Right ventricle myocardium inferior (tissue), 1 donor: ENCODE results near the gene VEGFB. TPM values are rescaled to one million over a fixed set of nuclear protein-coding genes. Genes with fewer than 3 reads are reported as not detected.
"Not testable (repeated sequence)": the region's sequence is repeated elsewhere in the genome, so short reads cannot be mapped to it uniquely, and the experiment has no call there.

Experiments
- ATAC-seq: fragments of 200-7000 bp; cut with Tn5 transposase; one replicate; pipeline ENCODE4 v1.9.1; 2020; ENCODE audit warnings: mild to moderate bottlenecking, moderate library complexity
- DNase-seq: peaks from one replicate; pipeline ENCODE4 v3.0.0; 2021; ENCODE audit errors: missing footprints
- intact Hi-C: fragments of 100-400 bp; cut with DNase I; formaldehyde crosslinking; loops from one replicate; pipeline ENCODE4 v1.11.0; 2022
- total RNA-seq: library from RNA; stranded (reverse); fragmentation: NEBNext Ultra II Directional; extraction: Animal tissue kit (Norgen Biotek cat#: 25700); gene quantifications from one replicate; pipeline ENCODE4 v1.2.1, GENCODE V29; 2021
- donor health status: DM: no; HTN: yes; CAD: no; lungs with severe emphysema.

VEGFB gene
- total RNA-seq, 1 donor from 2014 or later, result 272 TPM

DNA sequence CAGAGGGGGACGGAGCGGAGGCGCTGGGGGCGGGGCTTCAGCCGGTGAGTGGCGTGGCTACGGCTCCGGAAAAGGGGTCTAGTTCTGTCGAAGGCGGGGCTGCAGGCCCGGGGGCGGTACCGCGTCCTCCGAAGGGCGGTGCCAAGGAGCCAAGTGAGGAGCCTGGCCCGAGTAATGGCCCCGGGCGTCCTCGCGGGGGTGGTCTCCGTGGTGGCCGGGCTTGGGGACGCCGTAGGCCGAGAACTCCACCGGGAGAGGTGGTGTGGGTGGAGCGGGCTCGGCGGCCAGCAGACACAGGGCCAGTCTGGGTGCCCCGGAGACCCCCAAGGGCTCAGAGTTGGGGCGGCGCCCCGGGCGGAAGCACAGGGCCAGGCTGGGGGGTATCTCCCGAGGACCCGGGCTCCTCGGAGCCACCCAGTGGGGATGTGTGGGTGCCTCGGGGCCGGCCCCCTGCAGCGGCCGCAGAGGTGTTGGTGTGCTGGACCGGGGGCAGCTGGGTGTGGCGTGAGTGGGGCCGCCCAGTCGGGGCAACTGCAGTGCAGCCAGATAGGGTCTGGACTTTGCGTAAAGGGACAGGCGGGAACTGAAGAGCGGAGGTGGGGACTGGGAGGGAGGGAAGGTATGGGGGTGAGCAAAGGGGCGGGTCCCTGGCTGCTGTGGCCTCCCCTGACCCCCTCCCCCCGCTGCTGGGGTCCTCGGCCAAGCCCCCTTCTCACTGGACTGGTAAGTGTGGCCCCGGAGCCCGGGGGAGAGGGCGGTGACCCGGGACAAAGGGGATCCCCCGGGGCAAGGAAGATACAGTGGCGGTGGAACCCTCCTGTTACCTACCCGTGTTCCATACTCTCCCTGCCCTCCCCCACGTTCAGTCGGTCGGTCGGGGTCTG lies 7.3 kb downstream of the VEGFB start:
- peak; percentile 4 for ATAC-seq
- DNase-seq, result no peak
- intact Hi-C loops, result loop anchor here (2.0 kb wide), 1 partner anchor 63 kb away; the partner anchor contains the start of gene ESRRA

DNA sequence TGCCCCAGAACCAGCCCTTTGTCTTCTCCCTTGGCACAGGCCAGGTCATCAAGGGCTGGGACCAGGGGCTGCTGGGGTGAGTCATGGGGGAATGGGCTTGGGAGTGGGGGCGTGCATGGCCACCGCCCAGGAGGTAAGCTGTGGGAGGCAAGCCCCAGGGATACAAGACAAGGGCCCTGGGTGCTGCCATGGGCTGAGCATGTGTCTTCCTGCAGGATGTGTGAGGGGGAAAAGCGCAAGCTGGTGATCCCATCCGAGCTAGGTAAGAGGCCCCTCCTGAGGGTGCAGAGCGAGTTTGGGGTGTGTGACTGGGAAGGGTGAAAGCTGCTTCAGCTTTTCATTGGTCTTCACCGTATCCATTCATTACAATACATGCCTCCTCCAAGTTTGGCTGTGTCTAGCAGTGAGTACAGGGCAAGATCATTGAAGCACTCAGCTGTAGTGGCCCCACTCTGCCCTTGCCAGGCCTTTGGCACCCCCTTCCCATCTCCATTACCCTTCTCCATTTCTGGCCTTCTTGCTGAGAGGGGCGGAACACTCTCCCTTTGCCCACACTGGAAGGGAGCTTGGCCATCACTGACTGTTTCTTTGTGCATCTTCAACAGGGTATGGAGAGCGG lies 9.0 kb downstream of the VEGFB start:
- DNase-seq (no peak), ATAC-seq (no peak)
- intact Hi-C loops, result no loop called here

DNA sequence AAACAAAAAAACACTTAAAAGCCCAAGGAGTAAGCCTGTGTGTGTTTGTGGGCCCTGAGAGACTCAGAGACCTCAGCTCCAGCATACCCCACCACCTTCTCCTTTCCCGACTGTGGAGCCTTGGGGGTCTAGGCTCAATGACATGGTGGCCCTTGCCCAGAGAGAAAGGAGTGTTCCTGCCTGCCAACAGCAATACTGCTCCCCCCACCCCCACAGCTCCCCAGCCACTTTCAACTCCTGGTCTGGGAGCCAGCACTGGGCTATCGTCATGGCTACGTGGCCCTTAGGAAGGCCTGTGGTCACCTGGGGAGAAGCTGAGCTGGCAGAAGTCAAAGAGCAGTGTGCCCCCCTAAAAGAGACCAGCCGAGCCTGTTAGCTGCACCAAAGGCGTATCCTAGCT lies 9.7 kb downstream of the VEGFB start:
- DNase-seq (no peak), ATAC-seq (no peak)
- intact Hi-C loops, result no loop called here

DNA sequence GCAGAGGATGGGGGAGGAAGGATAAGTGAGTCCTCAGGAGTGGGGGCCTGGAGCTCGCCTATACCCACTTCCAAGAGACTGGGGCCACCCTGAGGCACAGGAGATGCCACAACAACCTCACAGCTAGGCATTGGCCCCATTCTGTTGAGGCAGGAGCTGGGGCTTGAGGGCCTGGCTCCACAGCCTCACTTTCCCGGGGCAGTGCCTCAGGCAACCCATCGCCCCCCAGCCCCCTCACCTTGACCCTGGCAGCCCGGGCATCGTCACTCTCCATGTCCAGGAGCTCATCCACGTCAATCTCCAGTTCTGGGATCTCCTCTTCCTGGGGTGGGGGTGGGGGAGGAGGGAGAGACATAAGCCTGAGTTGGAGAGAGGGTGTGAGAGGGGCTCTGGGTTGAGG lies 10.6 kb downstream of the VEGFB start:
- intact Hi-C loops, result no loop called here
- DNase-seq, result no peak
- no peak for ATAC-seq

DNA sequence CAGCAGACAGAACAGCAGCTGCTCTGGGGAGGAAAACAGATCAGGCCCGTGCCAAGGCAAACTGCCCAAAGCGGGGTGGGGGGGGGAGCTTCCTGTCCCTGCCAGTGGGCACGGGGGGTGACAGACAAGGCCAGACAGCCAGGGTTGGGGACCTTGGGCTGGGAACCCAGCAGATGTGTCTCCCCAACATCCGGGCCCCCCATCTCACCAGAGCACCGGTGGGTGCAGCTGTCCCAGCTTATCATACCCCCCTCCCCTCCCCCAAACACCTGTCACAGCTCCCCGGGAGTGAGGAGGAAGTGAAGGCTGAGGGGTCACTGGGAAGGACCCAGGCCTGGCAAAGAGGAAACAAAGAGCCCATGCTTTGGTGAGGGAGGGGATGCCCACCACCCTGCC lies 11.0 kb downstream of the VEGFB start:
- intact Hi-C loops, result no loop called here
- no peak for ATAC-seq
- no peak for DNase-seq

DNA sequence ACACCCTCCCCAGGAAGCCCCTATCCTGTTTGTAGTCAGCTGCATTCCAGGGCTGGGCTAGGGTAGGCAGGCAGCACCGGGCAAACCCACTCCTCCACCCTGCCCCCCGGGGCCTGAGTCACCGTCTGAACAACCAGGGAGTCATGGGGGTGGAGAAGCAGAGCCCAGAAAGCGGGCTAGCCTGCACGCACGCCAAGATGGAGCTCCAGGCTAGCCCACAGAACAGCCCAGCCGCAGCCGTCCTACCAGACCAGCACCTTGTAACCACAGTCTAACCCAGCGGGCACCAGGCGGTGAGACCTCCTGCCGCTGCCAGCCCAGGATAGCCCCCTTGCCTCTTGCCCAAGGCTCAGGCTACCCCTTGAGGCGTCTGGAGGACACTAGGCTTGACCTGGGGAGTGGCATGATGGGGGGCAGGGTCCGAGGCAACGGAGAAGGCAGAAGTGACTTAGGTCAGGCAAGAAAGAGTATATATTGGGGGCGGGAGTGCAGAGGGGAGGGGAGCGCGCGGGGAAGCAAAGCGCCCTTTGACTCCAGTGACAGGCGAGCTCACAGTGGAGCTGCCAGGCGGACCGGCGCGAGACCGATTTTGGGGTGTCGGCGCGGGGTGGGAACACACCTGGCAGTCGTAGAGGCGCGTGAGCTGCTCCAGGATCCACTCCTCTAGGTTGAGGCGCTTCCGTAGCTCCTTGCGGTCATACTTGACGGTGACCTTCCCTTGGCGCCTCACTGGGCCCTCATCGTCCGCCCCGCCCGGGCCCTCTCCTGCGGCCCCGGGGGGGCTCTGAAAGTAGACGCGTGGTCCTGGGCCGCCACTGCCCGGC lies 11.6 kb downstream of the VEGFB start:
- no peak for ATAC-seq
- intact Hi-C loops, result no loop called here

DNA sequence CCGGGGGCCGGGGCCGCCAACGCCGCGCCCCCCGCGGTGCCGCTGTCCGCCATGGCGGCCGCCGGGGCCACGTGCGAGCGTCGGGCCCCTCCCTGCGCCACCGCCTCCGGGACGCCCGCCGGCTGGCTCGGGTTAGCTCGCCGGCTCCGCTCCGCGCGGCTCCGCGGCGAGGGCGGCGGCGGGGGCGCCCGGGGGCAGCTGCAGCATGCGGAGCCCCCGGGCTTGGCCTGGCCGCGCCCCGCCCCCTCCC lies 12.2 kb downstream of the VEGFB start:
- DNase-seq, ATAC-seq, intact Hi-C loops: not testable (repeated sequence)

More for the DNA sequence above, 11.6 kb downstream of the VEGFB start:
- DNase-seq, result peak; percentile 83

DNA sequence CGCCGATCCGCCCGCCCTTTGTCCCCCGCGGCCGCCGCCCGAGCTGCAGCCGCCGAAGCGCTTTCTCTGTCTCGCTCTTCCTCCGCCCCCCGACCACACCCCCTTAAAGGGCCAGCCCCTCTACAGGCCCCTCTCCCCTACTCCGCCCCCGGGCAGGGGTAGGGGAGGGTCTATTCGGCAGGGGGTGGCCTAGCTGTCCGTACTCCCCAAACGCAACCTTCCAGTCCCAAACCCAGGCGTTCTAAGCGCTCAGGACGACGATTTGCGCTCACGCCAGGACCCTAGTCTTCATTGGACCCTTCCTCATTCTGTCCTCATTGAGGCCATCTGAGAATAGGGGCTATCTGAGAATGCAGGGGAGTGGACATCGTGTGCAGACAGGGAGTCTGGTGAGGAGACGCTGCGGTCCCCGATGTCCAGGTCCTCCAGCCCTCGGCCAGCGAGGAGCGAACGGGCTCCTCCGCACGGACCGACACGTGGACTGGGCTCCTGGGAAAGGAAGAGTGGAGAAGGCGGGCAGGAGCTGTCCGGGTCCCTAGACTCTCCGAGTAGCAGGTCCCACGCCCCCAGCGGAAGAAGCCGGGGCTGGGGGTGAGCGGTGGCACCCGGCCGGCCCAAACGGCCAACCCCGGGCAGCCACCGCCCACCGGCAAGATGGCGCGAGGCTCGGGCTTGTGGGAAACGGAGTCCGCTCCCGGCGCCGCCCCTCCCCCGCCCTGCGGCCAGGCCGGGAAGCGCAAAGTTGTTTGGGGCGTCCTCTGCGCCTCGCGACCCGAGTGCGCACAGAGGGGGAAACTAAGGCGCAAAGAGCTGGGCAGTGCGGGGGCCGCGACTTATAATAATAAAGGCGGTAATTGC lies 12.7 kb downstream of the VEGFB start, which contains the start of gene PPP1R14B:
PPP1R14B (minus strand) TSS at position 73 of the 858 bp plus-strand sequence. CDS start 270 bp downstream, outside the sequence.
- DNase-seq (peak; percentile 95), ATAC-seq (peak; percentile 73)
- intact Hi-C loops, result no loop called here

DNA sequence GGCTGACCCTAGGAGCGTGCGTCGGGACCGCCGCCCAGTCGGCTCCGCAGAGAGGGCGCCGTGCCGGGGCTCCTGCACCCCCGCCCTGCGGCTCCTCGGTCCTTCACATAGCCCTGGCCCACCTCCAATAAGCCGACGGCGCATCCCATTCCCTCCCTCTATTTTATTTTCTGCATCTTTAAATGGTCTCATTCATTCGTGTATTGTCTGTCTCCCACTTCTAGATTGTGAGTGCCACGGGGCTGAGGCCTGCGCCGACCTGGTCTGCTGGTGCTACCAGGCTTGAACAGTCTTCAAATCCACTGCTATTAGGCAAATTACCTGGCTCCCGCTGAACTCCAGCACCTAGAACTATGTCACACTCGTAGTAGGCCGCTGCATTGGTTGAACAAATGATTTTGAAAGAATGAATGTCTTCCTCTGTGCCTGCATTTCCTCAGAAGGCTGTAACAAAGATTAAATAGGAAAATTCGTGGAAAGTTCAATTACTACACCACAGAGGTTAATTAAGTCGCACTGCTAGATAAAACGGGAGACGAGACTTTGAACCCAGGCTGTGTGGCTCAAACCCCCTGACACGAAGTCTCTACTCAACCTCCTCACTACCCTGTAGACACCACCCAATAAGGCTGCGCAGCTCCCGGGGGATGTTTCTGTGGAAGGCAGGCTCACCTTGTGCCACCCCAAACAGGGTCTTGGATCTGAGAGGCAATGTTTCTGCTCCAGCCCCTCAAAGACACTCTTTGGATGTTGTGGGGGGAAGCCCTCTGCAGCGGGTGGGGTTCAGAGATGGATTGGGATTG lies 13.5 kb downstream of the VEGFB start:
- no peak for DNase-seq
- no peak for ATAC-seq
- intact Hi-C loops, result loop anchor here (2.0 kb wide), 1 partner anchor 21 kb away; no protein-coding TSS in a partner anchor

DNA sequence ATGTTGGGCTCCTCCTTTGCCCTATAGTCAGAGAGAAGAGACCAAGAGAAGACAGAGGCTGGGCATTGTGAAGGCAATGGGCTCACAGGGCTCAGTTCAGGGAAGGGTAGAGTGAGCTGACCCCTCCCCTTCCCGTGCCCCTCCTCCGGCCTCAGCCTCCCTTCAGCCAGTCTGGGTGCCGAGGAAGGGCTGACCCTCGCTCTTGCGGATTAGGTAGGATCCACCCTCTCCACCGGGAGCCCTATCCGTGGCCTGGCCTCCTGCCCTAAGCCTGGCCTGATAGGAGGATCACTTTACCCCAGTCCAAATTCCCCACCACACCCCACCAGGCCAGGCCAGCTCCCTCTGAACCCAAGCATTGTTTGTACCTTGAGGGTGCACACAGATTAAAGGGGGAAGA lies 14.2 kb downstream of the VEGFB start:
- intact Hi-C loops, result loop anchor here (2.0 kb wide), 1 partner anchor 20 kb away; no protein-coding TSS in a partner anchor
- ATAC-seq, result no peak
- DNase-seq, result no peak

DNA sequence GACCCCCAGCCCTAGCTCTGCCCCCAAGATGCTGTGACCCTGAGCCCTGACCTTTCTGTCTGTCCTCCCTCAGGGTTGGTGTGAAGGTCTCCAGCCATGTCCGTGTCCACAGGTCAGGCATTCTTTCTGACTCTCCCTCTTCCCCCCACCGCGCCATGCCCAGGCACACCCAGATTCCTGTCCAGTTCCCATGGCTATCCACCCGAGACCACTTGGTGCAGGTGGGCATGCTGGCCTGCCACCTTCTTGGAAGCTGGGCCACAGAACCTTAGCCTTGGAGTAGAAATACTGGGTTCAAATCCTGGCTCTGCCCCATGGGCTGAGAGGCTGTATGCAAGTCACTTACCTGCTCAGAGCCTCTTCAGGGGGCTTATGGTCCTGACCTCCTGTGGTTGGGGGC lies 14.7 kb downstream of the VEGFB start:
- ATAC-seq, result no peak
- intact Hi-C loops, result loop anchor here (2.0 kb wide), 1 partner anchor 20 kb away; no protein-coding TSS in a partner anchor

DNA sequence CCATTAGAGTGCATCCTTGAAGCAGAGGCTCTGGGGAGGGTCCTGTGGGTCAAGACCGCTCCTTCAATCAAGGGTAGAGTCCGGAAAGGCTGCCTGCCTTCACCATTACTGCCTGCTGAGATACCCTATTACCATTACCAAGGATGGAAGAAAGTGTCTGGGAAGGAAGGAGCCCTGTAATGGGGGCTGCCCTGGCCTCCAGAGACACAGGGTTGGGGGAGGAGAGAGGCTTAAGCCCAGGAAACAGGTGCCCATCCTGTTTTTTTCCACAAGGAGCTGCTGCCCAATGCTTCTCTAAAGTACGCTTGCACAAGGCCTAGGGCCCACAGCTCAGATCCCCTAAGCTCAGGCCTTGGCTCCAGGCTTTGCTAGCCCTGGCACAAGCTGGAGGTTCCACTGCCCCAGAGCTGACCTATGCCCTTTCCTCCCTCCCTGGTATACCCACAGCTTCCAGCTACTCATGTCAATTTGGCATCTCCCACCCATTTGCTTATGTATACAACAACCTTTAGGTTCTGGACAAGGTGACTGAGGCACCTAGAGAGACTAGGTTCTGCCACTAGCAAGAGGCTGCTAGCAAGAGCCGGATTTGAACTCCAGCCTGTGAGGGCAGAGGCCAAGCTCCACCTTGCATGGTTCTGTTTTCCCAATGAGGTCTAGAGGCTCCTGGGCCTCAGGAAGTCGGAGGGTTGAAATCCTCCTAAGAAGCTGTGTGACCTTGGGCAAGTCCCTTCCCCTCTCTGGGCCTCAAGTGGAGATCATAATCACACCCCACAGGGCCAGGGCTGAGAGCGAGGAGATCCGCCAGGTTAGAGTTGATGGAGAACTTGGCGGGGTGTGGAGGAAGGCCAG lies 15.4 kb downstream of the VEGFB start:
- no peak for DNase-seq
- no peak for ATAC-seq
- intact Hi-C loops, result loop anchor here (2.0 to 5.0 kb wide), 2 partner anchors 19 to 53 kb away; partner anchors contain the start of gene CATSPERZ

More for the DNA sequence above, 14.7 kb downstream of the VEGFB start:
- DNase-seq, result no peak

DNA sequence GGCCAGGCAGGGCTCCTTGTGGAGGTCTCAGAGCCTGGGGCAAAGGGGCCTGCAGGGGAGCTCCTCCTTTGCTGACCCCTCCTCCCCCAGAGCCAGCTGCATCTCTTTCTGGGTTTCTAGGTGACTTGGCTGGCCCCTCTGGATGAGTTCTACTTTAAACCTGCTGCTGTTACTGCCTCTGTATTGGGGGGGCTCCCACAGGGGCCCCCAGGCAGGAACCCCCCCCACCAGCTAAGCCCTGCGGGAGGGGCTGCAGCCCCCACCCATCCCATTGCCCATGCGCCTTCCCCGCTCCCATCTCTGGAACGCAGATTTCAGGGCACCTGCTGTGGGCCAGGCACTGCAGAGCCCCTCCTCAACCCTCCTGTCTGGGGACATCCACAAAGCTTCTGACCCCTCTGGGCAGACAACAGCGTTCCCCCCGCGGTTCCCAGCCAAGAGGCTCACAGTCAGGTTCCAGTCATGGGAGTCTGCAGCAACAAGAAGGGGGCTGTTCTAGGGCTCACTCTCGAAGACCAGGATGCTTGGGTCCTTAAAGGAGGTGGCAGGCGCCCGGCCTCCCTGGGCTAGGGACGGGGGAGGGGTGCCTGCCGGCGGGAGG lies 16.1 kb downstream of the VEGFB start:
- DNase-seq (no peak), ATAC-seq (no peak)
- intact Hi-C loops, result loop anchor here (5.0 kb wide), 1 partner anchor 52 kb away; the partner anchor contains the start of gene CATSPERZ

DNA sequence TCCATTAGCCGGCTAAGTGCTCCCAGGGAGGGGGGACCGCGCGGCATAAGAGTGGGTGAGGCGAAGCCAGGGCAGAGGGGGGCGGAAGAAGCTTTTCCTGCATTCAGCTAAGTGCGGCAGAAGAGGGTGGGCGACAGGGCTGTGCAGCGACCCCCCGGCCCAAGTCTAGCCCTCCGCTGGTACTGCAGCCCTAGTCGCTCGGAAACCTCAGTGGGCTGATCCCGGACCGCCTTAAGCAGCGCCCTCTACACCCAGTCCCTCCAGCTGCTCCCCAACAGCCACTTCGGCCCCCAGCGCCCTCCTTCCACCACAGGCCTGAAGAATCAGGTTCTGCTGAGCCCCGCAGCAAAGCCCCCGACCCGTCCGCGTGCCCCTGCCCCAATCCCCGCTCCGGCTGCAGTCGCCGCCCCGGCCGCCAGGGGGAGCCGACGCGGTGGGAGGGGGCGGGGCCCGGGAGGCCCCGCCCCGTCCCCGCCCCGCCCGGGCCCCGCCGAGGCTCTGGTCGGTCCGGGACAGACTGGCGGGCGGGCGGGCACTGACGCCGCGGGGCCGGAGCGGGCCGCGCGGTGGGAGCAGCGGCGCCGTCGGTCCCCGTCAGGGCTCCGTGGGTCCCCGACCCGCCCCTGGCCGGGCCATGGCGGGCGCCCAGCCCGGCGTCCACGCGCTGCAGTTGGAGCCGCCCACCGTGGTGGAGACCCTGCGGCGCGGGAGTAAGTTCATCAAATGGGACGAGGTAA lies 16.8 kb downstream of the VEGFB start, which contains the start of gene PLCB3:
PLCB3 (plus strand) TSS at position 515 of the 737 bp plus-strand sequence; CDS start at position 635, 120 bp downstream.
- intact Hi-C loops, result loop anchor here (5.0 kb wide), 1 partner anchor 51 kb away; the partner anchor contains the start of gene CATSPERZ
- DNase-seq, result peak; percentile 86

DNA sequence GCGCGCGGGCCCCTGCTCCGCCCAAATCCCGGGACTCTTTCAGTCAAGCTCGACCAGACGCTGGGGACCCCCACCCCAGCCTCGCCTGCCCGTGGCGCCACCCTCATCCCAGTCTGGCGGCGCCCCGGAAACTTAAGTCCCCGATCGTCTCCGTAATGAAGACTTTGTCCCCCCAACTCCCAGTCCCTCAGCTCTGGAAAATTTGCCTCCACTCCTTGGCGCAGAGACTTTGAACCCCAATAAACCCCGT lies 17.3 kb downstream of the VEGFB start:
- intact Hi-C loops, result loop anchor here (5.0 kb wide), 1 partner anchor 51 kb away; the partner anchor contains the start of gene CATSPERZ
- DNase-seq (no peak), ATAC-seq (no peak)

More for the DNA sequence above, 16.8 kb downstream of the VEGFB start, which contains the start of gene PLCB3:
- peak; percentile 63 for ATAC-seq
